ENCODE data around the gene MANF.

DNA sequence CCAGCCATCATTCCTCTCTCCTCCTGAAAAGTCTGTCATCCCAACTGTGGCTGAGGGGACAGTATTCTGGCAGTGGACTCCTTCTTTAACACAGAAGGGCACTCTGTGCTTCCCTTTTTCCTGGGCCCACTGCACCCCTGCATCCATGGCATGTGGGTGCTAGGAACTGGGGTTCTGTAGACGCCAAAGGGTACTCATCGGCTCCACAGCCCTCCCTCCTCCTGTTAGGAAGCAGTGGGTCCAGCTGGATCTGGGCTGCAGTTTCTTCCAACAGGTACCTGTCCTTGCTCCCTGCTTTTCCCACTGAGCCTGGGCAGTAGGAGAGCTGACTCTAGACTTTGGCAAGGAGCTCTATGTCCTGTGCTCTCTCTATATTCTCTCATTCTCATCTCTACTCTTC is 6.4 kb upstream of the MANF start:
- TF ChIP-seq POLR2A (IDR thresholded peaks at IDR 0.05; ENCODE audit: low read length), result no peak
- TF ChIP-seq GATA1 (IDR thresholded peaks at IDR 0.05; ENCODE audit: low read depth, low read length), result no peak
